Ovary (tissue), 9 donors: Measurements from ENCODE around the gene NELFB. TPM values are rescaled to one million over a fixed set of nuclear protein-coding genes. Genes with fewer than 3 reads are reported as not detected.

Source experiments
- DNase-seq, 5 donors: peaks; one replicate each; pipeline ENCODE4 v3.0.0-alpha.2; 2019 to 2020
- H3K27ac ChIP-seq, 2 donors: fragments of 200-600 bp; one replicate each; pipeline versions ENCODE4 v1.5.1 to v1.8.0; 2019 to 2022
- H3K27me3 ChIP-seq: fragments of 200-600 bp; one replicate; pipeline ENCODE4 v1.8.0; 2022
- H3K36me3 ChIP-seq: fragments of 200-600 bp; sonication (generic); one replicate; pipeline ENCODE4 v1.5.1; 2019
- H3K4me1 ChIP-seq: one replicate; pipeline ENCODE4 v1.8.1; 2013; ENCODE audit warnings: mild to moderate bottlenecking, moderate library complexity; ENCODE audit not compliant: insufficient read depth
- H3K4me3 ChIP-seq: fragments of 200-600 bp; sonication (generic); one replicate; pipeline ENCODE4 v1.5.1; 2017
- H3K9me3 ChIP-seq, 2 donors: fragments of 200-600 bp in 1 of 2; sonication (generic) in 1 of 2; one replicate each; pipeline versions ENCODE4 v1.5.1 to v1.8.1; 2013 to 2019; ENCODE audit warnings: mild to moderate bottlenecking in 1 of 2, moderate library complexity in 1 of 2
- CTCF ChIP-seq, 3 donors: fragments of 450-650 bp in 2 of 3; fragments of 200-600 bp in 1 of 3; IDR thresholded peaks; one replicate each; pipeline versions ENCODE4 v1.5.1 to v1.8.0; 2016 to 2022; ENCODE audit warnings: antibody characterized with exemption in 3 of 3, mild to moderate bottlenecking in 1 of 3
- EP300 ChIP-seq: sonication (generic); formaldehyde crosslinking; IDR thresholded peaks from one replicate; pipeline ENCODE4 v1.6.1; 2017; ENCODE audit warnings: antibody characterized with exemption
- POLR2A ChIP-seq: fragments of 450-650 bp; IDR thresholded peaks from one replicate; pipeline ENCODE4 v1.6.1; 2017; ENCODE audit warnings: antibody characterized with exemption, mild to moderate bottlenecking, moderate library complexity
- WGBS, 3 donors: extraction: QIAGEN DNeasy Blood & Tissue Kit in 1 of 3; methylation state at CpG; one replicate each; pipeline versions ENCODE4 v1.1.5 to v1.1.7; 2013 to 2017; 5-methylcytosine and 5-hydroxymethylcytosine counted together
- intact Hi-C, 4 donors: fragments of 100-400 bp; cut with DNase I; formaldehyde crosslinking; loops; one replicate each; pipeline versions ENCODE4 v1.11.0 to v1.15.1; 2022 to 2023
- polyA plus RNA-seq, 2 donors: library from polyadenylated mRNA; stranded (reverse); fragments of 200-250 nt in 1 of 2; fragments of 350-450 nt in 1 of 2; fragmentation: Illumina TruSeq in 1 of 2; extraction: RNeasy Lipid Tissue Mini Kit (QIAGEN cat#74804) in 1 of 2; gene quantifications; one replicate each; pipeline ENCODE4 v1.2.3, GENCODE V29; 2013 to 2014
- total RNA-seq, 7 donors: library from RNA; depleted of rRNA in 2 of 7; stranded (reverse); fragments of >200 nt in 2 of 7; fragmentation: NEBNext Ultra II Directional in 3 of 7; extraction: Animal tissue kit (Norgen Biotek cat#: 25700) in 3 of 7; gene quantifications; one replicate each; pipeline versions ENCODE4 v1.1.0 to v1.2.4, GENCODE V29; 2016 to 2023
- donor health status: DM: no; HTN: no; CAD: no; lungs with moderate emphysema.
- donor health status: DM: no; HTN: no; CAD: no.
- donor health status: Bipolar disorder and iron deficiency.
- donor health status: DM: yes; HTN: yes; CAD: no.
- donor health status: DM: no; HTN: no; CAD: no.
- donor health status: DM: yes; HTN: yes; CAD: no.

NELFB gene
- total and polyA plus RNA-seq, 9 donors = 10.9 to 56.6 (median 44.5) TPM

GRCh38 chr9:137277329-137278041 is 22.4 kb downstream of the NELFB start, which contains the start of gene TOR4A:
TSS of gene TOR4A (plus strand) at chr9:137277726. CDS start at chr9:137278690, 964 bp downstream.
- peak within 1 kb of the TSS; percentile 74 to 87 for H3K27ac ChIP-seq
- peaks cover 12% of the 10 kb centered on the region for H3K4me1 ChIP-seq
- intact Hi-C loops = no loop called here
- peak within 1 kb of the TSS; percentile 47 for H3K4me3 ChIP-seq
- peak; percentile 78 to 87 (median 85) for DNase-seq
- 2 to 6% (median 2%) methylated on average over 21 to 25 of the region's 25 CpGs for WGBS, 3 donors
- TF ChIP-seq EP300 (no peak), POLR2A (peak; percentile 12)
- H3K27me3 ChIP-seq = no peaks in the 10 kb centered on the region
- H3K36me3 ChIP-seq = no peaks in the 10 kb centered on the region
- H3K9me3 ChIP-seq = no peaks in the 10 kb centered on the region

DNA sequence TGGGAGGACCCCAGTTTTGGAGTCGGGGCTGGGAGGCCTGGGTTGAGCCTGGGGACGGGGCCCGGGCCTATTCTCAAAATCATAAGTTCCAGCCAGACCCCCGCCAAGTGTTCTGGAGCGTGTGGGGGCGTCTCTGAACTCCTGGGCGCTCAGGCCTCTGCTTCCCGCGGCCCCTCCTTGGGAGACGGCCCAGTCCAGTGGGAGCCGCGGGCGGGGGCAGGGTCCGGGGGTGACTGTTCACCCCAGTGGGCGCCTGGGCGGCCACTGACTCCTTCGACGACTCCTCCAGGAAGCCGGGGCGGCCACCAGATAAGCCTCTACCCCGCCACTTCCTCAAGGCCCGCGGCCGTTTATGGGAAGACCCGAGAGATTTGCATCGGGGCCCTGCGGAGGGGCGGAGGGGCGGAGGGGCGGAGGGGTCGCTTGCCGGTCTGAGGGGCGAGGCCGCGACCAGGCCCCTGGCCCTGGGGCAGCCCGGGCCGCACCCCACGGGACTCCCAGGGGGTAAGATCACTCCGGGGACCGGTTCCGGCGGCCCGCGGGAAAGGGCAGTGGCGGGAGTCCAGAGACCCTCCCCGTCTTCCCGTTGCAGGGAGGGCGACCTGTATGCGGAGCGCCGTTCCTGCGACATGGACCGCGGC is 23.1 kb downstream of the NELFB start:
- H3K27ac ChIP-seq = peak overlapping the region; percentile 74 to 87
- intact Hi-C loops = no loop called here
- peak in 3 of 5 donors; percentile 30 to 54 (median 53) for DNase-seq
- H3K4me3 ChIP-seq = peak overlapping the region; percentile 47
- no peaks in the 10 kb centered on the region for H3K9me3 ChIP-seq
- no peak for TF ChIP-seq EP300
- TF ChIP-seq CTCF (IDR thresholded peaks at IDR 0.05) = no peak
- no peak for TF ChIP-seq POLR2A
- WGBS, 3 donors = 5 to 11% (median 8%) methylated on average over 25 to 54 of the region's 54 CpGs
- H3K36me3 ChIP-seq = no peaks in the 10 kb centered on the region
- H3K27me3 ChIP-seq = no peaks in the 10 kb centered on the region
- peaks cover 12% of the 10 kb centered on the region for H3K4me1 ChIP-seq

DNA sequence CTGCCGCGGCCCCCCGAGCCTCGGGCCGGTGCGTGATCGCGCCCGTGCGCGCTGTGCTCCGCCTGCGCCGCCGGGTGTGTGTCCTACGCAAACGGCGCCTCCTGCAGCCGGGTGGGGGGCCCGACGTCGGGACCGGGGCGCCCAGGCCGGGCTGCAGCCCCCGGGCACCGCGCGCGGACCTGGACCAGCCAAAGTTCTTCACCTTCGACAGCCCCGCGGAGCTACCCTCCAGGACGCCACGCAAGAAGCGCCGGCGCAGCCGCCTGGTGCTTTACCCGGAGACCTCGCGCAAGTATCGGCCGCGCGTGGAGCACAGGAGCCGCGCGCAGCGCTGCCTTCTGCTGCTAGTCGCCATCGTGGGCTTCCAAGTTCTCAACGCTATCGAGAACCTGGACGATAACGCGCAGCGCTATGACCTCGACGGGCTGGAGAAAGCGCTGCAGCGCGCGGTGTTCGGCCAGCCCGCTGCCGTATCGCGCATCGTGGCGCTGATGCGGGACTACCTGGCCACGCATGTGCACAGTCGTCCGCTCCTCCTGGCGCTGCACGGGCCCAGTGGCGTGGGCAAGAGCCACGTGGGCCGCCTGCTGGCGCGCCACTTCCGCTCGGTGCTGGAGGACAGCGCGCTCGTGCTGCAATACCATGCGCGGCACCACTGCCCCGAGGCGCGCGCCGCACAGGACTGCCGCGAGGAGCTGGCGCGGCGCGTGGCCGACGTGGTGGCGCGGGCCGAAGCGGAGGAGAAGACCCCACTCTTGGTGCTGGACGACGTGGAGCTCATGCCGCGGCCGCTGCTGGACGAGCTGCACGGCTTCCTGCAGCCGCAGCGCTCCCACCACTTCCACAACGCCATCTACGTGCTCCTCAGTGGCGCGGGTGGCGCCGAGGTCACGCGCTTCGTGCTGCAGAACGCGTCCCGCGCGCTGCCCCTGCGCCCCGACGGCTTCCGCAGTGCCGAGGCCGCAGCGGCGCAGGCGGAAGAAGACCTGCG is 23.9 kb downstream of the NELFB start:
- peak in 3 of 5 donors; percentile 18 to 41 (median 39) for DNase-seq

More for the DNA sequence above, 23.9 kb downstream of the NELFB start:
- 79 to 91% (median 86%) methylated on average over 119 to 139 of the region's 139 CpGs for WGBS, 3 donors
- Histone ChIP-seq H3K4me1 (peaks cover 12% of the 10 kb centered on the region), H3K36me3 (no peaks in the 10 kb centered on the region), H3K27ac (peak overlapping the region; percentile 74 to 87), H3K9me3 (no peaks in the 10 kb centered on the region), H3K27me3 (no peaks in the 10 kb centered on the region), H3K4me3 (no peak overlapping the region)
- intact Hi-C loops = no loop called here
- TF ChIP-seq EP300 (no peak), POLR2A (no peak), CTCF (IDR thresholded peaks at IDR 0.05) (no peak)
